HG03135 (cell line): ENCODE data around the gene IFIT1.
"Not testable (repeated sequence)": the region's sequence is repeated elsewhere in the genome, so short reads cannot be mapped to it uniquely, and the experiment has no call there.

ENCODE experiments used
- ATAC-seq: cut with Tn5 transposase; IDR thresholded peaks from one replicate; pipeline ENCODE4 v1.9.1; 2021; ENCODE audit warnings: mild to moderate bottlenecking, moderate library complexity; ENCODE audit not compliant: unreplicated experiment

IFIT1 gene

DNA sequence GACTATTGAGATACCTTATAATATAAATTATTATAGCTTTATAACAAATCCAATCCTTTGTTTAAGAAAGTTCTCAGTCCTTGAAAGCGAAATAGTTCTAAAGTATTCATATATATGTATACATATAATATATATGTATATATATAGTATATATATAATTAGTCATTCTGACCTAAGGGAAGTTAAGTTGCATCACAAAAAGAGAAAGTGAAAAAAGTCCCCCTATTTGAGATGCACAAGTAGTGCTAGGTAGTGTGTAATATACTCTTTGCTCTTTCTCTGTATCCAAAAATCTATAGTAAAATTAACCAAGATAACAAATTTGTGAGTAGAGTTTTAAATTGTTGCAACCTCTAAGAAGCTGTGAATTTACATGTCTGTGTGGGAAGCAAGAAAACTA lies 27.9 kb upstream of the IFIT1 start:
- ATAC-seq, result no peak

DNA sequence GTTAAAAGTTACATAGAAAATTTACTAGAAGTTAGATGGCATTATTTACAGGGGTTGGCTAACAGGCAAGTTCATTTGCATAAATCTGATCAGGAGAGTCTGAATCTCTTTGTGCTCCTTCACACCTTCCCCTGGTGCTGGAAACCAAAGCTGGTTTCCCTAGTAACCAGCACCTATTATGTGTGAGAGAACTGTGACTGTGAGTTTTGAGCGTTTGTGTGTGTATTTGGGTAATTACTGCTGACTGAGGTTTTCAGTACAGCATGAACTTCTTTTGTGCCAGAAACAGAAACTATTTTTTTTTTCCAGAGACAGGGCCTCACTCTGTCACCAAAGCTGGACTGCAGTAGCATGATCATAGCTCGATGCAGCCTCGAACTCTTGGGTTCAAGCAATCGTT lies 24.9 kb upstream of the IFIT1 start:
- peak; percentile 80 for ATAC-seq

DNA sequence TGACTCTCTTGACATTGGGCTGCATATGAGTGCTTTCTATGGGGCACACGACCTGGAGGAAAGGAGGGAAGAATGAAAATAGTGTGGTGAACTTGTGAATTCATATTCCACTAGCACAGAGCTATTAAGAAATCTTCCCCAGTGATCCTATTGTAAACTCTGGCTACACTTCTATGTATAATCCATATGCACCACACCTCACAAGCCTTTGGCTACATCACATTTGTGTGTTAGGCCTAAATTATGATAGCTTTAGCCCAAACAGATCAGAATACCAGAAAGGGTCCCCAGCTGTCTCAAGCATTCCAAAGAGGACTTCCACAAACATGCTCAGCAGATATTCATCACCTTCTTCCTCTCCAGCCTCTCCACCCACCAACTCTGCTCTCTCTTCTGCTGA lies 24.3 kb upstream of the IFIT1 start:
- ATAC-seq, result no peak

DNA sequence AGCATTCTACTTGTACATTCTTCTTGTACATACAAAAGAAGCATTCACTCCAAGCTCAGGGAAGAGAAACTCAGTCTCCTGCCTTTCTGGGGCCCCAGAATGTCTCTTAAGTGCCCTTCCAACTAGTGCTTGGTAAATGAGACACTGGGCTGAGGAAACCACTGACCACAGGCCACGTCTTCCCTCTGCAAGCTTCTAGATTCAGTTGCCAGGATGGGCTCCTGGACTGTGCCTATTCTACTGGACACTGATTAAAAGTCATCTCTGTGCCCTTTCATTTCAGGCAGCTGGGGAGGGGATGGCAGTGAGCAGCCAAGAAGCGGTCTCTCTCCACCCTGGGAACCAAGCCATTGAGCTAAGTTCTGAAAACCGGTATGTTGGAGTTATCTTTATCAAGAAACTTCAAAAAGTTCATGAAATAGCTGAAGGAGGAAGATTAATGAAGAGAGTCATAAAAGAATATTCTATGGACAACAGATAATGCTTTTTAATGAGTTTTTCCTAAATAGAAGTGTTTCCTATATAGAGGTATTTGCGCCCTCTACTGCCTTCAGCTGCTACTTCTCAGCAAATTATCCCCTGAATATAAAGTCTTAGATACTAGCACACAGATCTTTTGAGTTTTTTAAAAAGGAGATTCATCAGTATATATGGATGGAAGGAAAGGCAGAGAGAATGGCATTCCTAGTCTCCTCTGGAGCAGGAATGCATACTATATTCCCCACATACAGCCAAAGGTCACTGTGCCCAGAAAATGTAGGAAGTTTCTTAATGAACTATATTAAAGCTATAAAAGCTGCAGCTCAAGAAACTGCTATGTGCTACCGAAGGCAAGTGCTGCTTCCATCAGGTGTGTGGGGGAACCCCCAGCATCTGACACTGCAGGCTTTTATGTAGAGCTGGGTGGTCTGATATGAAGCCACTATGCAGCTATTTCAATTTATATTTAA lies 23.0 kb upstream of the IFIT1 start:
- ATAC-seq, result no peak

DNA sequence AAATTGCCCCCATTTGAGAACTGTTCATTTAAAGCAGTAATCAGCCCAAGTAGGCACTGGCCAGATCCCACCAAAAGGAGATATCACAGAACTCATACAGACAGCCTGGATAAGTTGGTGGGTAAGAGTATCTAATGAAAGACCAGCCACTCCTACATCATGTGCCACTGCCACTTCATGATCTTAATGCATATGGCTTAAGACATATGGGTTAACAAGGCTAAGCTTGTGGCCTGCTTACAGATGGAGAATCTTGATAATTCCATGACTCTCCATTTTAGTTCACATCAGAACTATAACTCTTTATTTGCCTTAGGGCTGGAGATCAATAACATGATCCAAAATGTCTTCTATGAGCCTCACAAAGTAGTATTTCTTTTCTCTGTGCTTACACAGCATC lies 21.3 kb upstream of the IFIT1 start:
- ATAC-seq, result no peak

DNA sequence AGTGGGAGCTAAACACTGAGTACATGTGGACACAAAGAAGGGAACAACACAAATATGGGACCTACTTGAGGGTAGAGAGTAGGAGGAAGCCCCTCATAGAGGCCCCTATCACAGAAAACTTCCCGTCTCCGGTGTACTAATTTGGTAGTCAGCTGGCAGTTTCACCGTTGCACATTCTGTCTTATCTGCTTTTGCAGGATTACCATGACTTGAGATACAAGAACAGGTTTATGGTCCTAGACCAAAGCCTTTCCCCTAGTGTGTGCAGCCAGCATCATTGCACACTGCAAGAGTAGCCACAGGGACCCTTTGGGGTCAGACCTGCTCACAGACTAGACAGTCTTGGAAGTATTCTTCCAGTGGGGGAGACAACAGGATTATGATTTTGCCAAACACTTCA lies 20.4 kb upstream of the IFIT1 start:
- ATAC-seq, result no peak

DNA sequence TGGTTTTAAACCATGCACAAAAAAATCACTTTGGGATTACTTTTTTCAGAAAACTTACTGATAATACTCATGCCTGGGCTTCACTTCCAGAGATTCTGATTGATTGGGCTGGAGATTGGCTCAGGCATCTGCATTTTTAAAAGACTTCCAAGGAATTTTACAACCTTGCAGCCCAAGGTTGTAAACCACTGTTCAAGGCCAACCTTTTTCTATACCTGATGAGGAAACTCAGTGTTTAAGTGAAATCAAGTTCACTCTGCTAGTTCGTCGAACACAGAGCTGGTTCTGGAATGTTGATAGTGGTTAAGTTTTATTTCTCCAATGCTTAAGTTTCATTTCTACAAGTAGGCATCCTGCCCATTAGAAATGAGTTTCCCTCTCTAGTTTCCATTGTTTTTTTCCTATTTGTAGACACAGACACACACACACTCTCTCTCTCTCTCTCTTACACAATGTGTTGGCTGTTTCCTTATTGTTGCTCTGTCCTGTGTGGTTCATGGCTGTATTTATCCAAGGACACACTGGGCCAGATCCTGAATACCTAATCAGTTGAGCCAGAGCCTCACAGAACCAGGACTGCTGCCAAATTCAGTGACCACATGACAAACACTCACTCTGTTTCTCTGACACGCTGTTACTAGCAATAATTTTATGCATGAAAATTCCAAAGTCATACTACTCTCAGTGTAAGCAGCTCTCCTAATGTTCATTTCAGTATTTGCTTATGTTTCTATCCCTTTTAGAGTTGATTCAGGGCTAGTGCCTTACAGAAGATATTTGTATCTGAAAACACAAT lies 18.3 kb upstream of the IFIT1 start:
- no peak for ATAC-seq

DNA sequence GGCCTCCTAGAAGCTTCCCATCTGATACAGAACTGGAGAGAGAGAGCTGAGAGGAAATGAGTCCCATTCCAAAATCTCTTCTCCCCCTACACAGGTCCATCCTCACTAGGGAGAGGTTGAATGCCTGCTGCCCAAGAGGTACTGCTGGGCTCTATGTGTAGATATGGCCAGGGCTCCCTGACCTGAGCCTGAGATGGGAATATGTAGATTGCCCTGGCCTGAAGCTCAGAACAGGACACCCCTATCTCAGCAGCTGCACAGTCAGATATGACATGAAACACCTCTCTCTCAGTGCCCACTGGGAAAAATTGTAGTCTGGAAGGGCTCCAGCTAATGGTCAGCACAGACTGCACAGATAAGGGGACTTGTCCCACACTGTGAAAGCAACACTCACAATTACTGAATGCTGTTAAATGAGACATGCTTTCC lies 17.7 kb upstream of the IFIT1 start:
- ATAC-seq, result no peak

DNA sequence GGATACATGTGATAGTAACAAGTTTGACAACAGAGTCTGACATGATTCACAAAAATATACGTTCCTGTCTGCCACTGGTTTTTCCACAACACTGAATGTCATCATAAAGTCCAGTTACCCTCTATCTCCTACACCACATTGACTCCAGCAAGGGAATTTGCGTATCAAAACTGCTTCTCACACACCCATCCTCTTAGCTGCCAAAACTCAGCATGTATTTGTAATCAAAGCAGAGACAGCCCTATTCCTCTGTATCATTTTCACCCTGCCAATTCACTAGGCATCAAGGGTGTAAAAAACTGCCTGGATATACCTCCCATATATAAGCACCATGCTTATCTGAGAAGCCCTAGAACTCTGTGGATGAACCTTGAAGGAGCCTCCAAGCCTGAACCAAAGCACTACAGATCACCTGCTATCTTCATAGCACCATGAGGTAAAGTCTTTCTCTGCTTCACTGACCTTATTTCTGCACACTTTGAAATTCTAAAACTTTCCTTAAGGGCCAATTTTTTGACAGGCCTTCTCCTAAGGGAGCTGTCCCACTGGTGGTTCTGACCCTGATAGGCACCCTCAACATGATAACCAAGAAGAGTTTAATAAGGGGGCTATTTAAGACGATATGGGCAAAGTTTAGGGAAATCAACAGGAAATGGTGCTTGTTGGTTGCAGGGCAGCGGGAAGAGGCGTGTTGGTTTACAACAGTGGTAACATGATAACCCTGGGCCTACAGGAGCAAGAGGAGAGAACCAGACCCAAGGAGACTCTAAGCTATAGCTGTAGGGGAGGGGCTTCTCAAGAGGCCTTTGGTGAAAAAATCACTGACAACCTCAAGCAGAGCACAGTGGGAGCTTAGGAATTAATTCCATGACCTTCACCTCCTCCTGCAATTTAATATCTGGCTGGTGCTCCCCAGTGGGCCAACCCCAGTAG lies 14.5 kb upstream of the IFIT1 start, which contains the start of gene IFIT1B:
Gene IFIT1B, plus strand, starts transcription at position 352 of the 933 bp plus-strand sequence. Its CDS starts 80 bp downstream, at position 432.
- no peak for ATAC-seq

DNA sequence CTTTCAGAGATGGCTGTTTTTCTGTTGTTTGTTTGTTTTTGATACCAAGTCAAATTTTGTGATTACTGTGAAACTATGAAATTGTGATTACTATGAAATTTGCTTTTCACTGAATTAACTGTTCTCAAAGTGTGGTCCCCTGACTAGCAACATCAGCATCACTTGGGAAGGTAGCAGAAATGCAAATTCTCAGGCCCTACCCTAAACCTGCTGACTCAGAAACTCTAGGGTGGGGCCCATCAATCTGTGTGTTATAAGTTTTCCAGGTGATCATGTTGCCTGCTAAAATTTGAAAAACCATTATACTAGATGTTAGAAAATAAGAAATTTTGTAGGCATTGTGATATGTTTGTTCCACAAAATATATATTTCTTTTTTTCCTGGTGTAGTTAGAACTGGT lies 13.3 kb upstream of the IFIT1 start:
- no peak for ATAC-seq

DNA sequence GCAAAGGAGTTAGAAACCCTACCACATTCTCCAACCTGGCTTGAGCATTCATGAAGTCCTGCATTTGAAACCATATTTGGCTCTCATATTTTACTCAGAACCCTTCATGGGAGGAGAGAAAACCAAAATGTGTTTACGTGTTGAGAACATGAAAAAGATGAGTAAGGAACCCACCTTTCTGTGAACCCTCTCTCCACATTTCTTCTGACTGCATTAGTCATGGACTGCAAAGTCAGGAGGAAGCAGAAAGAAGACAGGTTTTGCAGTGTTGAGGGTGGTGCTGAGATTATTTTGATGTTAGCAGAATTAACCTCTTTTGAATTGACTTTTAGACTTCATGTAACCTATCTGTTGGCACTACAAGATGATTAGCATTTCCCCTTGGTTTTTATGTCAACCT lies 9.7 kb upstream of the IFIT1 start:
- no peak for ATAC-seq

DNA sequence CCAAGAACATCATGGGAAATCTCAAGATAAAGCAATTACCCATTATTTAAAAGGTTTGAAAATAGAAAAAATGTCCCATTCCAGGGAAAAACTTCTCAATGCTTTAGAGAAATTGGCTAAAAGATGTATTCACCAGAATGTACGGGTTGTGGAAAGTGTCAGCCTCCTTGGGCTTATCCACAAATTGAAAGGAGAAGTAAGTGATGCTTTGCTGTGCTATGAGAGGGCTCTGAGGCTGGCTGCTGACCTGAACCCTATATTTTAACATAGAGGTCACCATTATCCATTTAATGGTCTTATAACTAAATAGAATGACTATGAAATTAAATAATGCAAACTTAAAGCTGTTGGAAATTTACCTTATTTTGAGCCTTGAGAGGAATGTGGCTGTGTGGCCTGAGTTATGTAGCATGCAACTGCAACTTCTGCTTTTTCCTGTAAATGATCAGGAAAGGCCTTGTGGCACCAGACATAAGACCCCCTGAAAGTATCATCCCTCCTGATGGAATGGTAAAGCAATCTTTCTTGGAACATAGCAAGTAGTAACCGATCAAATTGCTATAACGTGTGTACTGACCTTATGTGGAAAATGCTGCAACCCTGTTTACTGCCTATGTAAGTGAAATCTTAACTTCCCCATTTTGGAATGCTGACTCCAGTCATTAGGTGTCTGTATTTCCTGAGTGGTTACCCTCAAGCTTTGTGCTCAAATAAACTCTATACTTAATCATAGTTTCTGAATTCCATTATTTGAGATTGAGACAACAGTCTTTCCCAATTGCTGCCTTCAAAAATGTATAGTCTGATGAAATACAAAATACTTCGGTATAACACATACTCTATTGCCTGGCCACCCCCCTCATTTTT lies 7.7 kb upstream of the IFIT1 start:
- ATAC-seq, result no peak

DNA sequence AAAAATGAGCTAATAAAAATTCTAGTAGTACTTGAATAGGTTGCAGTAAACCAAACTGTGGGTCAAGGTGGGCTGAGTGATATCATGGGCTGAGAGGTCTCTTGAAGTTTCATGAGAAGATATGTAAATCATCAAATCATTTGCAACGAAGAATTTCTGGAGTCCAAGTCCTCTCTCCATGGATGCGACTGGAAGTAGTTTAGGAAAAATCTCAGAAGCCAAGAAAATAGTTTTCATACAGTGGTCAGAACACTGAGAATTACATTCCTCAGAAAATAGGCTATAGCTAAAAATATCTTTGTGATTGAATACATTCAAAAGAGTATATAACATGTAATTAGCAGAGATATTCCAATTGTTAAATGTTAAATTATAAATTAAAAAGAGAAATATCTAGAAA lies 3.6 kb upstream of the IFIT1 start:
- ATAC-seq, result no peak

DNA sequence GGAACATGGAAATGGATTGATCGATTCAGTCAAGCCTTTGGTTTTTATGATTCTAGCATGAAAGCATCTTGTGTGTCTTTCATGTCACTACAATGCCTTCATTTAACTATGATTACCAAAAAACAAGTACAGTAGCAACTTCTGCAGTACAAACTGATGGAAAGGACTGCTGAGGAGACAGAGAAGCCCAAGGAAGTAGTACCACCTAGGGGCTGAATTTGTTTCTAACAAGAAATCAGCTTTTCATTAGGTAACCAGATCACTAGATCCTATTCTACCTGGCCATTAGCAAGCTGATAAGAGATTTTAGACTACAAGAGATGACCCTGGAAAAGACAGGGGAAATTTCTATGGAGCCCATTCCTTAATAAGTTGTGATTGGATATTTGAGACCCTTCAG lies 3.2 kb upstream of the IFIT1 start:
- ATAC-seq, result no peak

DNA sequence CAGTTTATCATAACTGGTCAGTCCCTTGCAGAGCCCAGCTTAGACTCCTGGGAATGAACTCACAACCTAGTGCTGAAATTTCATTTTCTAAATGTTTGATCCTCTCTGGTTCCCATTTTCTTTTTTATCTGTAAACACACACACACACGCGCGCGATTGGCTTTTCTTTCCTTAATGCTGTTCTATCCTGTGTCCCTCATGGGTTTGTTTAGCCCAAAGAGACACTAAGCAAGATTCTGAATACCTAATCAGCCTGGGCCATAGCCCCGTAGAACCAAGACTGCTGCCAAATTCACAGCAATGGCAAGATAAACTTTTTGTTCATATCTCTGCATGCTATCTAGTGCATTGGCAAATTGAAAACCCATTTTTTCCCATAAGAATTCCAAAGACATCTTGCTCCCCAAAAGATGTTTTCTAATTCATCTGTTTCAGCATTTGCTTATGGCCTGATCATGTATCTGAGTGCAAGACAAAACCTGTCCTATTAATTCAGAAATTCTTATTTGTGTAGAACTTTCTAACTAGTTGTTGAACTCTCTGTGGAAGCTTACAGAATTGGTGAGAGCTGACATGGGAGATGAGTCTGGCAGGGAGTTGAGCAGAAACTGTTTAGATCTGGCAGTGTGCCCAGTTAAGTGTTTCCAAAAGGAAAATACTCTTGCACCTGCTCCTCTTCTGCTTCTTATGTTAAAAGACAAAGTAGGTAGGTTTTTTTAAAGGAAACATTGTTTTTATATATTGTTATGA lies 1.8 kb upstream of the IFIT1 start:
- ATAC-seq, result no peak

DNA sequence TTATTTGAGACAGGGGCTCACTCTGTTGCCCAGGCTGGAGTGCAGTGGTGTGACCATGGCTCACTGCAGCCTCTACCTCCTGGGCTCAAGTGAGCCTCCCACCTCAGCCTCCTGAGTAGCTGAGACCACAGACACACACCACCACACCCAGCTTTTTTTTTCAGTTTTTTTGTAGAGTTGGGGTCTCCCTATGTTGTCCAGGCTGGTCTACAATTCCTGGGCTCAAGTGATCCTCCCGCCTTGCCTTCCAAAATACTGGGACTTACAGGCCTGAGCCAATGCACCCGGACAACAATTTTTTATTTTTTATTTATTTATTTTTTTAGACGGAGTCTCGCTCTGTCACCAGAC lies 1.2 kb upstream of the IFIT1 start:
- ATAC-seq, result not testable (repeated sequence)

DNA sequence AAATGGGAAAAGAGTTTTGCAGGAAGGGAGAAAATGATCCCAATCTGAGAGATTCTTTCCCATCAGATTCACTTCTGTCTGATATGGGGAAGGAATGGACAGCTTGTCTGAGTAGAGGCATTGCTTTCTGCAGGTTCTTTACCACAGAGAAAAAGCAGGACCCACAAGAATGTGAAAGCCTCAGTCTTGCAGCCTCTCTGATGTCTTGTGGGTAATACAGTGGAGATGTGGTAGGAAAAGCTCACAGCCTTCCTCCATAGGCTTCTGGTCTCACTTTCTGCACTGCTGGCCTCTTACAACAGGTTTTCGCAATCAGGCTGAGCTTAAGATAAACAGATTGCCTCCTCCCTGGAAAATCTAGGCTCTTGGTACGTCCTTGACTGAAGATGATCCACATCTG lies 551 bp downstream of the IFIT1 start:
- peak; percentile 45 for ATAC-seq

DNA sequence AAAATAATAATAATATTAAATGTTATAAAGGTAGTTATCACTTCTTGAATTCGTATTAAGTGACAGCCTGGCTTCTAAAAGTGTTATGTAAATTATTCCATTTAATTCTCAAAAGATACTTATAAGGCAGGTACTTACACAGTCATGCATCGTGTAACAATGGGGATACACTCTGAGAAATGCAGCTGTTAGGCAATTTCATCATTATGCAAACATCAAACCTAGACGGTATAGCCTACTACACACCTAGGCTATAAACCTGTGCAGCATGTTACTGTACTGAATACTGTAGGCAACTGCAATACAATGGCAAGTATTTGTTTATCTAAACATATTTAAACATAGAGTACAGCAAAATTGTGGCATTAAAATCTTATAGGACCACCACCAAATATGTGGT lies 1.5 kb downstream of the IFIT1 start:
- no peak for ATAC-seq

DNA sequence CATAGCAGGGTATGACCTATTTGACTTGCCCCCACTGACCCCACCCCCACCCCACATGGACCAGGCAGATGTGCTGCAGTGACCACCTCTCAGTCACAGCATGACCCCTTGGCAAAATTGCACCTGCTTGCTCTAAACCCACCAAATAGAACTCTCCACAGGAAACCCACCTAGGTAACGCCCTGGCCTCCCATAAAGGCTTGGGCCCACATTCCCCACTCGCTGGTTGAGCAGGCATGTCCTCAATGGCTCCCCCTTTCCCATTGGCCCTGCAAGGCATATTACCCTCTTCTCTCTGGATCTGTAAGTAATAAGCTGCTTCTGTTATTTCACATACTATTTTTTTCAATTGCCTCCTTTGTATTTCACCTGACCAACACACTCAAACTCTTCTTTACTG lies 2.7 kb downstream of the IFIT1 start:
- no peak for ATAC-seq
